H9 (cell line): ENCODE data around the gene RECQL. TPM values are rescaled to one million over a fixed set of nuclear protein-coding genes. Genes with fewer than 3 reads are reported as not detected.

ENCODE experiments used
- DNase-seq: peaks from one replicate; pipeline ENCODE4 v3.0.0-alpha.2; 2017
- H2AFZ ChIP-seq: one replicate; pipeline ENCODE4 v1.6.1; 2013; ENCODE audit warnings: mild to moderate bottlenecking, low read length, control low read depth, moderate library complexity
- H2AK5ac ChIP-seq: 2 replicates; pipeline ENCODE4 v1.6.1; 2013; ENCODE audit warnings: low read length, control low read depth, mixed read lengths; ENCODE audit not compliant: insufficient read length
- H2BK120ac ChIP-seq: one replicate; pipeline ENCODE4 v1.6.1; 2013; ENCODE audit warnings: low read depth, mild to moderate bottlenecking, low read length, control low read depth, inconsistent platforms; ENCODE audit not compliant: poor library complexity, severe bottlenecking
- H2BK12ac ChIP-seq: 2 replicates; pipeline ENCODE4 v1.6.1; 2013; ENCODE audit warnings: low read length, control low read depth, mixed read lengths, low read depth; ENCODE audit not compliant: insufficient read length
- H2BK15ac ChIP-seq: 2 replicates; pipeline ENCODE4 v1.6.1; 2013; ENCODE audit warnings: low read depth, low read length, control low read depth
- H2BK20ac ChIP-seq: one replicate; pipeline ENCODE4 v1.6.1; 2013; ENCODE audit warnings: low read depth, mild to moderate bottlenecking, low read length, control low read depth, inconsistent platforms; ENCODE audit not compliant: poor library complexity, severe bottlenecking
- H2BK5ac ChIP-seq: 2 replicates; pipeline ENCODE4 v1.6.1; 2013; ENCODE audit warnings: low read length, control low read depth, mixed read lengths; ENCODE audit not compliant: insufficient read length
- H3K14ac ChIP-seq: 2 replicates; pipeline ENCODE4 v1.6.1; 2013; ENCODE audit warnings: low read length, control low read depth; ENCODE audit not compliant: insufficient read depth
- H3K18ac ChIP-seq: 2 replicates; pipeline ENCODE4 v1.6.1; 2013; ENCODE audit warnings: low read depth, mild to moderate bottlenecking, mixed read lengths, low read length, control low read depth; ENCODE audit not compliant: insufficient read length
- H3K23ac ChIP-seq: 2 replicates; pipeline ENCODE4 v1.6.1; 2013; ENCODE audit warnings: low read length, control low read depth, mixed read lengths, low read depth; ENCODE audit not compliant: insufficient read length
- H3K23me2 ChIP-seq: 2 replicates; pipeline ENCODE4 v1.6.1; 2013; ENCODE audit warnings: low read depth, mild to moderate bottlenecking, mixed read lengths, low read length, control low read depth; ENCODE audit not compliant: insufficient read length, poor library complexity, severe bottlenecking
- H3K27ac ChIP-seq: 2 replicates; pipeline ENCODE4 v1.5.1; 2013; ENCODE audit warnings: low read length, control low read depth, mixed read lengths, low read depth; ENCODE audit not compliant: insufficient read length
- H3K27me3 ChIP-seq: 2 replicates; pipeline ENCODE4 v1.6.1; 2013; ENCODE audit warnings: low read length, control low read depth, inconsistent platforms; ENCODE audit not compliant: insufficient read depth
- H3K4ac ChIP-seq: 2 replicates; pipeline ENCODE4 v1.6.1; 2013; ENCODE audit warnings: low read depth, mild to moderate bottlenecking, control low read depth, inconsistent platforms, low read length, moderate library complexity
- H3K4me1 ChIP-seq: 2 replicates; pipeline ENCODE4 v1.6.1; 2013; ENCODE audit warnings: low read length, control low read depth, inconsistent platforms; ENCODE audit not compliant: insufficient read depth
- H3K4me2 ChIP-seq: 2 replicates; pipeline ENCODE4 v1.6.1; 2013; ENCODE audit warnings: low read length, control low read depth, mixed read lengths; ENCODE audit not compliant: insufficient read length, insufficient read depth
- H3K56ac ChIP-seq: 2 replicates; pipeline ENCODE4 v1.6.1; 2013; ENCODE audit warnings: low read depth, mild to moderate bottlenecking, mixed read lengths, low read length, control low read depth; ENCODE audit not compliant: insufficient read length
- H3K79me1 ChIP-seq: 2 replicates; pipeline ENCODE4 v1.6.1; 2013; ENCODE audit warnings: low read depth, mild to moderate bottlenecking, moderate library complexity, low read length, control low read depth, inconsistent platforms; ENCODE audit not compliant: insufficient read depth, poor library complexity, severe bottlenecking
- H3K79me2 ChIP-seq: 2 replicates; pipeline ENCODE4 v1.6.1; 2013; ENCODE audit warnings: low read length, control low read depth, inconsistent platforms; ENCODE audit not compliant: insufficient read depth
- H3K9ac ChIP-seq: 2 replicates; pipeline ENCODE4 v1.6.1; 2013; ENCODE audit warnings: low read length, control low read depth, mixed read lengths; ENCODE audit not compliant: insufficient read length; ENCODE audit errors: extremely low read depth
- H3K9me3 ChIP-seq: one replicate; pipeline ENCODE4 v1.6.1; 2013; ENCODE audit warnings: low read depth, low read length, inconsistent platforms; ENCODE audit not compliant: control insufficient read depth
- H3T11ph ChIP-seq: one replicate; pipeline ENCODE4 v1.6.1; 2013; ENCODE audit warnings: mild to moderate bottlenecking, low read length, control low read depth, inconsistent platforms
- H4K20me1 ChIP-seq: one replicate; pipeline ENCODE4 v1.6.1; 2013; ENCODE audit not compliant: control insufficient read depth, insufficient read length, insufficient read depth
- H4K5ac ChIP-seq: 2 replicates; pipeline ENCODE4 v1.6.1; 2013; ENCODE audit warnings: low read depth, mild to moderate bottlenecking, mixed read lengths, low read length, control low read depth; ENCODE audit not compliant: insufficient read length
- H4K8ac ChIP-seq: replicated peaks from 2 replicates; pipeline ENCODE4 v1.6.1; 2013; ENCODE audit warnings: low read length, control low read depth, mixed read lengths, low read depth; ENCODE audit not compliant: insufficient read length
- H4K91ac ChIP-seq: 2 replicates; pipeline ENCODE4 v1.6.1; 2013; ENCODE audit warnings: low read depth, mild to moderate bottlenecking, moderate library complexity, mixed read lengths, low read length, control low read depth; ENCODE audit not compliant: insufficient read length
- H3K27ac Mint-ChIP-seq, 3 experiments: 2 replicates in 2 of 3; 3 replicates in 1 of 3; pipeline ENCODE4 v1.8.0; 2020 to 2021; ENCODE audit warnings: mixed read lengths in 3 of 3, mild to moderate bottlenecking in 1 of 3, moderate library complexity in 1 of 3
- H3K27me3 Mint-ChIP-seq: 2 replicates; pipeline ENCODE4 v1.8.0; 2021; ENCODE audit warnings: low read depth, mild to moderate bottlenecking, moderate library complexity, mixed read lengths
- H3K36me3 Mint-ChIP-seq, 3 experiments: 2 replicates in 2 of 3; 3 replicates in 1 of 3; pipeline ENCODE4 v1.8.0; 2020 to 2021; ENCODE audit warnings: low read depth in 3 of 3, mixed read lengths in 3 of 3; ENCODE audit not compliant: insufficient read depth in 1 of 3
- H3K4me1 Mint-ChIP-seq, 2 experiments: 2 replicates each; pipeline ENCODE4 v1.8.0; 2020; ENCODE audit warnings: mixed read lengths in 2 of 2
- H3K4me3 Mint-ChIP-seq, 2 experiments: 2 replicates in 1 of 2; 3 replicates in 1 of 2; pipeline ENCODE4 v1.8.0; 2020 to 2021; ENCODE audit warnings: mild to moderate bottlenecking in 2 of 2, mixed read lengths in 2 of 2, moderate library complexity in 1 of 2
- H3K9me3 Mint-ChIP-seq, 2 experiments: 2 replicates in 1 of 2; 3 replicates in 1 of 2; pipeline ENCODE4 v1.8.0; 2020; ENCODE audit warnings: mild to moderate bottlenecking in 2 of 2, mixed read lengths in 2 of 2, moderate library complexity in 1 of 2
- CTCF ChIP-seq: fragments of 200-600 bp; sonication (generic); conservative IDR thresholded peaks from 3 replicates; pipeline ENCODE4 v1.8.0; 2021; ENCODE audit warnings: antibody characterized with exemption, mild to moderate bottlenecking
- WGBS: extraction: QIAGEN DNeasy Blood & Tissue Kit; methylation state at CpG from one replicate; pipeline ENCODE4 v1.1.7; 2013; ENCODE audit warnings: missing lambda C conversion rate, low lambda C conversion rate, mixed read lengths; ENCODE audit not compliant: insufficient read length; ENCODE audit errors: extremely low coverage; 5-methylcytosine and 5-hydroxymethylcytosine counted together
- total RNA-seq: library from RNA; stranded (reverse); gene quantifications from 2 replicates; pipeline ENCODE4 v1.2.1, GENCODE V29; 2021

RECQL gene
- total RNA-seq, 1 experiment from 2014 or later, result 41.0 TPM

GRCh38 chr12:21526721-21527345 is 25.4 kb upstream of the RECQL start:
- Histone ChIP-seq H3K9ac (peak overlapping the region; percentile 46), H3K79me2 (no peaks in the 10 kb centered on the region), H3K27ac (no peak overlapping the region), H3K18ac (no peak overlapping the region), H3K4ac (no peak overlapping the region), H3K4me1 (no peaks in the 10 kb centered on the region), H2AK5ac (no peak overlapping the region), H2BK5ac (no peak overlapping the region), H3K79me1 (no peaks in the 10 kb centered on the region), H4K8ac (no peak overlapping the region), H2BK12ac (no peak overlapping the region), H2AFZ (no peak overlapping the region), H3K9me3 (no peaks in the 10 kb centered on the region), H3T11ph (no peak overlapping the region), H3K27me3 (peaks cover 5% of the 10 kb centered on the region; the same call in 1 of the 2 replicates), H2BK20ac (no peak overlapping the region), H4K91ac (no peak overlapping the region), H3K4me2 (peak overlapping the region; percentile 98), H2BK120ac (no peak overlapping the region), H3K23me2 (peaks cover 8% of the 10 kb centered on the region), H4K5ac (no peak overlapping the region), H4K20me1 (no peaks in the 10 kb centered on the region), H2BK15ac (no peak overlapping the region), H3K23ac (no peak overlapping the region), H3K56ac (no peak overlapping the region), H3K14ac (no peak overlapping the region)
- WGBS, result no CpG with 5 or more reads among the region's 12 CpGs
- Mint-ChIP-seq H3K36me3 (no peaks in the 10 kb centered on the region; a peak in 1 of 7 replicates), H3K27me3 (peaks cover 66% of the 10 kb centered on the region), H3K4me1 (peaks cover 5 to 12% of the 10 kb centered on the region in 2 experiments), H3K27ac (no peak overlapping the region), H3K4me3 (peak overlapping the region; percentile 62 to 86), H3K9me3 (peaks cover 0 to 4% of the 10 kb centered on the region in 2 experiments; a peak in 1 of 5 replicates)
- no peak for TF ChIP-seq CTCF
- DNase-seq, result no peak
